GM18507 (cell line): ENCODE measurements around the gene BAK1.
A peak's percentile ranks its signal among the peaks of the same experiment; 100 is the strongest.
"Not testable (repeated sequence)": the region's sequence is repeated elsewhere in the genome, so short reads cannot be mapped to it uniquely, and the experiment has no call there.

Experiments used
- DNase-seq: peaks from one replicate; pipeline ENCODE4 v3.0.0; 2011; ENCODE audit warnings: low read depth; ENCODE audit not compliant: insufficient read length; ENCODE audit errors: extremely low spot score
- FAIRE-seq: peaks from 2 replicates; lab custom pipeline; 2011; peaks lifted over from hg19 to GRCh38; lab: Jason Lieb, UNC

The BAK1 gene

DNA sequence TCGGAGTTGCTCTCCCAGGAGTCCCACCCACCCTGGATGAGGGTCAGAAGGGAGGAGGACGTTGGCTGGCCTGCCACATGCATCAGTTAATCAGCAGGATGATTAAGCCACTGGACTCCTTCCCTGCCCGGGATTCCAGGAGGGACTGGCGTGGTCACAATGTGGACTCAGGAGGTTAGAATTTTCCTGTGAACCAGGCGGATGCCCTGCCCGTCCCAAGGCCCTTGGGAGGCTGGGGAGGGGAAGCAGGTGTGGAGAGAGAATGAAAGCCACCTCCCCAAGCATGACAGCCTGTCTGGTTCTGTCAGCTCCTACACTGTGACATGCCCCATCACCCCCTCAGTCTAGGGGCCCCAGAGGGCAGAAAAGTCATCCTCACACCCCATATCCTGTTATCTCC is 29.5 kb upstream of the BAK1 start:
- FAIRE-seq (no peak), DNase-seq (no peak)

DNA sequence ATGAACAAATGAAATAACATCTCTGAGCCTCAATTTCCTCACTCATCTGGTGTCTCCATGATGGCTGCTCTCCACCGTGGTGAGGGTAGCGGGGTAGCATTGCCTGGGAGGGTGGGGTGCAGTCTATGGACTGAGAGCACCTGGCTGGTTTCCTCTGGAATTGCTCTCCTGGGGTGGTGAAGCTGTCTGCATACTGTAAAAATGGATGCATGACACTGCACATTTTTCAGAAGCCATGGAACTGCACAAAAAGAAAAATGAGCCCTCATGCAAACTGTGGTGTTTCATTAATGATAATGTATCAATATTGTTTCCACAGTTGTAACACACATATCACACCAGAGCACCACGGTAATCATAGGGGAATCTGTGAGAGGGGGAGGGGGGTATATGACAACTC is 28.9 kb upstream of the BAK1 start:
- FAIRE-seq = no peak
- no peak for DNase-seq

DNA sequence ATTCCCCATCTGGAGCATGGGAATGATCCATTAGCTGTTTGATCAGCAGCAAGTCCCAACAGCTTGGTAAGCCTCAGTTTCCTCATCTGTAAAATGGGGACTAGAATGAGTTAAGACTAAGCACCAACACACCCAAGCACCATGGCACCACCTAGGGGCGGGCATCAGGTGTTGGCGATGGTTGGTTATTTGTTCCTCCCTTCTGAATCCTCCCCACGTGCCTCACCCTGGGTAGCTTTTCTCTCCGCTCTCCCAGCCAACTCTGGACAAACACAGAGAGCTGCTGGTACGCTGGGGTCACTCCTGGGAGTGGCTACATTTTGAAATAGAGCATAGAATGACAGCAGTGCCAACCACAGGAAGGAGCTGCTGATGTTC is 27.7 kb upstream of the BAK1 start:
- peak; percentile 29 for FAIRE-seq
- DNase-seq = no peak

DNA sequence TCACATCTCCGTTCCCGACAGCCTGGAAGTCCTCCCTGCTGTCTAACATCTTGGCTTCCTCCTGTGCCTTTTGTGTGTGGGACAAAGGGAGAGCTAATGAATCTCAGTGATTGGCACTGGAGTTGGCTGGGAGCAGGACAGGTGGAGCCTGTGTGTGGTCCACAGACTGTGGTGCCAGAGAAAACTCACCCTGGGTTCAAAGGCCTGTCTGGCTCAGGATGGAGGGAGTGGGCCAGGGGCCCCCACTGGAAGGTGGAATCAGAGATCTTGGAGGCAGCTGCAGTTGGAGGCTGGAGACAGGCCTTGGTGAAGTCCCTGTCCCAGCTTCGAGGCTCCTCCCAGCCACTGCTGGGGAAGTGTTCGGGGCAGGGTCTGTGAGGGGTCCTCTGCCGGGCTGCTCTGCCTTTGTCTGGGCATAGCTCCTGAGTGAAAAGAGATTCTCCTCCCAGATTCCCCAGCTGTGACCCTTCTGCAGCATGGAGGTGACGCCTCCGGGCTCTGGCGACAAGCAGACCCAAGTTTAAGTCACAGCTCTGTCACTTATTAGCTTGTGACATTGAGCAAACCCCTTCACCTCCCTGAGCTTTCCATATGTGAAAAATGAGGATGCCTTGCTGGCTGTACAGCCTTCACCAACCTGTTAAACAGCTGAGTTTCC is 27.2 kb upstream of the BAK1 start:
- DNase-seq = no peak
- no peak for FAIRE-seq

DNA sequence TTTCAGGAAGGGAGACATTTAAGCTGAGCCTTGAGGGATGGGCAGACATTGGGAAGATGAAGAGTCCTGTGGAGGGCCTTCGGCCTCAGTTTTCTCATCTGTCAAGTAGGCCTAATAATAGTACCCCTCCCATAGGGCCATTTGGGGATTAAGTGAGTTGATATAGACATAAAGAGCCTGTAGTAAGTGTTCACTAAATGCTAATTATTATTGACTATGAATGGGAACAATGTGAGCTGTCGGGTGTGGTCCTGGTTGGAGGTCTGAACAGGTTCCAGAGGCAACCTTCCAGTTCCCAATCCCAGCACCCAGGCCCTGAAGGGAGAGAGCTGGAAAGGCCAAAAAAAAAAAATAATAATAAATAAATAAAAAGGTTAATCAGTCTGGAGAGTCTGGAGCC is 26.6 kb upstream of the BAK1 start:
- no peak for DNase-seq
- FAIRE-seq = no peak

DNA sequence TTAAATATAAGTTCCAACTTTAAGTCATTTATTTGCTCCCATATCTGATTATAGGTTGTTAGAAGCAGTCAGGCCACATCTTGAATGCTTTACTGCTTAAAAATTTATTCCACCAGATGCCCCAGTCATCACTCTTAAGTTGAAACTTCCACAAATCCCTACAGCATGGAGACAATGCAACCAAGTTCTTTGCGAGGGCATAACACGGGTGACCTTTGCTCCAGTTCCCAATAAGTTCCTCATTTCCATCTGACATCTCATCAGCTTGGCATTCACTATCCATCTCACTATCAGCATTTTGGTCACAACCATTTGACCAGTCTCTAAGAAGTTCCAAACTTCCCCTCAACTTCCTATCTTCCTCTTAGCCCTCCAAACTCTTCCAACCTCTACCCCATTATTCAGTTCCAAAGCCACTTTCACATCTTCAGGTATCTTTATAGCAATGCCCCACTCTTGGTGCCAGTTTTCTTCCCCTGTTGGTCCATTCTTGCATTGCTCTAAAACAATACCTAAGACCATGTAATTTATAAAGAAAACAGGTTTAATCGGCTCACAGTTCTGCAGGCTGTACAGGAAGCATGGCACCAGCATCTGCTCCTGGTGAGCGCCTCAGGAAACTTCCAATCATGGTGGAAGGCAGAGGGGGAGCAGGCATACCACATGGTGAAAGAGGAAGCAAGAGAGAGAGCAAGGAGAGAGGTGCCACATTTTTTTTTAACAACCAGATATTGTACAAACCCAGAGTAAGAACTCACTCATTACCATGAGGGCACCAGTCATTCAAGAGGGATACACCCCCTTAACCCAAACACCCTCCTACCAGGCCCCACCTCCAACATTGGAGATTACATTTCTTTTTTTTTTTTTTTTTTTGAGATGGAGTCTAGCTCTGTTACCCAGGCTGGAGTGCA is 25.1 kb upstream of the BAK1 start:
- DNase-seq = no peak
- no peak for FAIRE-seq

DNA sequence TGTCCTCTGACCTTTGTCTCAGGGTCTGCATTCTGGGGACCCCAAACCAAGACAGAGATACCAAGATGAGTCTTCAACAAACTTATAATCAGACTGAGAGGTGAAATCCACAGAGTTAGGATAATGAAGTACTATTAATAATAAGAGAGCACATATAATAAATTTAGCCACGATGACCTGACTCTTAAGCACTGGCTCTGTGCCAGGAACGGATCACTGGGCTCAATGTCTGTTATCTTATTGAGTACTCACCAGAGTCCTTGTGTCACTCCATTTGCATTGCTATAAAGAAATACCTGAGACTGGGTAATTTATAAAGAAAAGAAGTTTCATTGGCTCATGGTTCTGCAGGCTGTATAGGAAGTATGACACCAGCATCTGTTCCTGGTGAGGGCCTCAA is 22.1 kb upstream of the BAK1 start:
- no peak for FAIRE-seq
- DNase-seq = no peak

DNA sequence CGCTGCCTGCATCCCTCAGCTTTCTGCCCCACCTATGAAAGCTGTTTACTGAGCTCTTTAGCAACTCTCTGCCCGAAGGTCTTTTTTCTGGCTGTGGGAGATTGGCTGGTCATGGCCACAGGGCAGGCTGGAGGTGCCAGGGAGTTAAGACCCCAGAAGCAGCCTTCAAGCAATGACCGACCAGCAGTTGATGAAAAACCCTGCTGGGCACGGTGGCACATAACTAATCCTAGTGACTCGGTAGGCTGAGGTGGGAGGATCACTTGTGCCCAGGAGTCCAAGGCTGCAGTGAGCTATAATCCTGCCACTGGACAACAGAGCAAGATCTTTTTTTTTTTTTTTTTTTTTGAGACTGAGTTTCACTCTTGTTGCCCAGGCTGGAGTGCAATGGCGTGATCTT is 20.7 kb upstream of the BAK1 start:
- FAIRE-seq (no peak), DNase-seq (no peak)

DNA sequence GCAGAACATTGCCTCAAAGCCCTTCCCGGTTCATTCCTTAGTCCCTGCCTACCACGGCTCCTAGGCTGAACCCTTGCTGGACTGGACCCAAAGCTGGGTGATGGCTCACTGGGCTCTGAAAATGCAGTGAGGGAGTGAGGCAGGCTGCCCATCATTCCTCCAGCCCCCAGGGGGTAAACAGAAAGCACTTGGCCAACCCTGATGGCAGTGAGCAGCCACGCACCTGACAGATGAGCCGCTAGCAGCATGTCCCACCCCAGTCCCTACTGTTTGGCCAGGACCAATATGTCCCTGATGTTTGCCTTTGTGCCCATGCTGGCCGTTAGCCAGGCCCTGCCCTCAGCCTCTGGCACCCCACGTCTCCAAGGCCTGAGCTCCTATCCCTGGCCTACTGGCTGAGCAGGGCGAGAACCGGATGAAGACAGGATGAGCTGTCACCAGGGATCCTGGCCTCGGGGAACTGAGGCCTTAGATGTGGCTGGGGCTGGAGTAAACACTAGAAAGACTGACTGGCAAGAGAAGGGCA is 19.4 kb upstream of the BAK1 start:
- FAIRE-seq (no peak), DNase-seq (no peak)

DNA sequence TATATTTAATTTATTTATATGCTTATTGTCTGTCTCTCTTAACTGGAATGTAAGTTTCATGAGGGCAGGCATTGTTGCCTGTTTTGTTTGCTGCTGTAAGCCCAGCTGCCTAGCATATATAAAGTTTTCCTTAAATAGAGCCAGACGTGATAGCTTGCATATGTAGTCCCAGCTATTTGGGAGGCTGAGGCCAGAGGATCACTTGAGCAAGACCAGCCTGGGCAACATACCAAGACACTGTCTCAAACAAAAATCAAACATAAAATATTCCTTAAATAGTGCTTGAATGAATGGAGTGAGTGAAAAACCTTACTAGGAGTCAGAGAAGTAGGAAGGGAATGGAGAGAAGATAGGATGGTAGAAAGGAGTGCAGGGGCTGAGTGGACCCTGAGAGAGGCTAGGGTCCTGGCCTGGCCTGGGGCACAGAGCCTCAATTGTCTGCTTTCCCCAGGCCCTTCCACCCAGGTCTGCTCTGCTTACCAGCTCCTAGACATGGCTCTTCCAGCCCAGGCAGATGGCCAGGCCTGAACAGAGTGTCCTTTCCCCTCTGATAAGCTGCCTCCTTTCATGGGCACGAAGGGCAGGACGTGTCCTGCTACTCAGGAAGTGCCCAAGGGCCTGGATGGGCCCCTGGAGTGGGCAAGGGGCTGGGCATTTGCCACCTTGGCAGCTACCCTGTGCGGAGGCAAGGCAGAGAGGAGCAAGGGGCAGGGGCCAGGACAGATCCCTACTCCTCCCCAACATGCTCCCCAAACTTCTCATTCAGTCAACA is 17.7 kb upstream of the BAK1 start:
- no peak for FAIRE-seq
- no peak for DNase-seq

DNA sequence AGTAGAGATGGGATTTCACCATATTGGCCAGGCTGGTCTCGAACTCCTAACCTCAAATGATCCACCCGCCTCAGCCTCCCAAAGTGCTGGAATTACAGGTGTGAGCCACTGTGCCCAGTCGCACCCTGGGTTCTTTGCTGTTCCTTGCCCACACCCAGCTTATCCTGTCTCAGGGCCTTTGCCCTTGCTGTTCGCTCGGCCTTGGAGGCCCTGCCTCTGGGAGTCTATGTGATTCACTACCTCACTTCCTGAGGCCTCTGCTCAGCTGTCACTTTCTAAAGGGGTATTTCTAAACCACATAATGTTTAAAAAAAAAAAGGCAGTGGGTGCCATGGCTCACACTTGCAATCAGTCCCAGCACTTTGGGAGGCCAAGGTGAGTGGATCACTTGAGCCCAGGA is 16.8 kb upstream of the BAK1 start:
- not testable (repeated sequence) for DNase-seq
- peak; percentile 48 for FAIRE-seq

DNA sequence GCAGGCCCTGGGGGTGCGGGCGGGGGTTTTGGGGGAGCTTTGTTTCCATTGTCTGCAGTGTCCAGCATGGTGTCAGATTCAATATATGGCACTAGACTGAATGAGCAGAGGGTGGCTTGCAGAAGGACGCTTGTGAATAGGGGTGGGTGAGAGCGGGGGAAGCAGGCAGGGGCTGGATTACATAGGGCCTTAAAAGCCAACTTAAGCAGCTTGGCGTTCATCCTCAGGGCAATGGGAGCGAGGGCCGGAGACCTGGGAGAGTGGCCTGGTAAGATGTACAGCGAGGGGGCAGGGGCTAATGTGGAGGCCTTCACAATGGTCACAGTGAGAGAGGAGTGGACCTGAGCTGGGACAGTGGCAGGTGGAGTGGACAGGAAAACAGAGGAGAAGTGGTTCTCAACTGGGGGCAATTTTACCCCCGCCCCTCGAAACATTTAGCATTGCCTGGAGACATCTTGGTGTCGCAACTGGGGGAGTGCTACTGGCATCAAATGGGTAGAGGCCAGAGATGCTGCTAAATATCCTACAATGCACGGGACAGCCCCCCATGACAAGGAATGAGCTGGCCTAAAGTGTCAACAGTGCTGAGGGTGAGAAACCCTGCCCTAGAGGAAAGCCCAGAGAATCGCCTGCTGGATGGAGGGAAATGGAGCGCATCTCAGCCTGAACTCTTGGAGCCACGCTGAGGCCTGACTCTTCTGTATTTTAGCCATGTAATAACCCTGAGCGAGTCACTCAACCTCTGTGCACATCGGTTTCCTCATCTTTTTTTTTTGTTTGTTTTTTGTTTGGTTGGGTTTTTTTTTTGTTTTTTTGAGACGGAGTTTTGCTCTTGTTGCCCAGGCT is 15.1 kb upstream of the BAK1 start:
- DNase-seq = no peak

DNA sequence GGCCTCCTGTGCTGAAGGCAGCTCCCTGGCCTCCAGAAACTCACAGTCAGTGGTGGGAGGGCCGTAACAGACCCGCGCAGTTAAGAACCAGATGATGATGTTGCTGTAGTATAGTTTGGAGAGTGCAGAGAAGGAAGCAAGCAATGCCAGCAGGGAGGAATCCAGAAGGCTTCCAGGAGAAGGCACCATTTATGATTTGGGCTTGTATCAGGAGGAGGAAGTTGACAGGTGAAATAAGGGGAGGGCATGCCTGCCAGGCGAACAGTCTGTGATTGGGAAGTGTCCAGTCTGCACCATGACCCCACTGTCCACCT is 13.3 kb upstream of the BAK1 start:
- FAIRE-seq (no peak), DNase-seq (no peak)

More for the DNA sequence above, 15.1 kb upstream of the BAK1 start:
- FAIRE-seq = no peak

DNA sequence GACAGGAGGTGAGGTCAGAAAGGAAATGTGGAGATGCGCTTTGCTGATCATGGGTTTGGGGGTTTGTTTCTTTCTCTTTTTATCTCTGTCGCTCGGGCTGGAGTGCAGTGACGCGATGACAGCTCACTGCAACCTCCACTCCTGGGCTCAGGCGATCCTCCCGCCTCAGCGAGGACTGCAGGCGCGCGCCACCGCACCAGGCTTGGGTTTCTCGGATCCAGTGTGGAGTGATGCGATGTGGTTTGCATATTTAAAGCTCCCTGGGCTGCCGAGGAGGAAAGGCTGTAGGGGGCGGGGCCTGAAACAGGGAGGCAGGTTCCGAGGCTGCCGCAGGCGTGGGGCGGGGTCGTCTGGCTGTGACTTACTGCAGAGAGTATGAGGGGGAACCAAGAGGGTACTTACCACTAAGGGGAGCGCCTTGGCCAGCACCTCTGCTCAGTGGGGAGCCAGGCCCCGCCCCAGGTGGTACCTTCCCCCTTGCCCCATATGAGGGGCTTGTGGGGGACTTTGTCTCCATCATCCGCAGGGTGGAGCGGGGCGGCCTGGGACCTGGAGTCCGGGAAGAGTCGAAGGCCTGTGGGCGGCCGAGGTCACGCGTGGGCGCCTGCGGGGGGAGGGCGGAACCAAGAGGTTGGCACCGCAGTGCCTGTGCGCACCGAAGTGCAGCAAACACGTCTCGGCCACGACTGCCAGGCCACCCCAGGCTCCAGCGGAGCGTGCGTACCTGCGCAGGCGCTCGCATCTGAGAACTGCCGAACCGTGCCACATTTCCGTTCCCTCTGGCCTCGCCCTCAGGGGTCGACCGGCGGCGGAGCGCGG is 12.7 kb upstream of the BAK1 start:
- DNase-seq (no peak), FAIRE-seq (peak; percentile 89)

DNA sequence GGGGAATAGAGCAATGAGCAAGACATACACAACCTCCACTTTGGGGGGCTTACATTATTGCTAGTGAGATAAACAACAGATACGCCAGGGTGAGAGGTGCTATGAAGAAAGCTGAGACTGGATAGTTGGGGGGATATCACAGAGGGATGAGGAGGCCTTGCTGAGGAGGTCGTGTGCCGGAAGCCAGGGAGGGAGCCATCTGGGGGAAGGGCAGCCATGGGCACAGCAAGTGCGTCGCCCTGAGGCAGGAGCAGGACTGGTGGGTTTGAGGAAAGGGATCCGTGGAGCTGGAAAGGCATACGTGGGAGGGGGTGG is 12.2 kb upstream of the BAK1 start:
- no peak for FAIRE-seq

DNA sequence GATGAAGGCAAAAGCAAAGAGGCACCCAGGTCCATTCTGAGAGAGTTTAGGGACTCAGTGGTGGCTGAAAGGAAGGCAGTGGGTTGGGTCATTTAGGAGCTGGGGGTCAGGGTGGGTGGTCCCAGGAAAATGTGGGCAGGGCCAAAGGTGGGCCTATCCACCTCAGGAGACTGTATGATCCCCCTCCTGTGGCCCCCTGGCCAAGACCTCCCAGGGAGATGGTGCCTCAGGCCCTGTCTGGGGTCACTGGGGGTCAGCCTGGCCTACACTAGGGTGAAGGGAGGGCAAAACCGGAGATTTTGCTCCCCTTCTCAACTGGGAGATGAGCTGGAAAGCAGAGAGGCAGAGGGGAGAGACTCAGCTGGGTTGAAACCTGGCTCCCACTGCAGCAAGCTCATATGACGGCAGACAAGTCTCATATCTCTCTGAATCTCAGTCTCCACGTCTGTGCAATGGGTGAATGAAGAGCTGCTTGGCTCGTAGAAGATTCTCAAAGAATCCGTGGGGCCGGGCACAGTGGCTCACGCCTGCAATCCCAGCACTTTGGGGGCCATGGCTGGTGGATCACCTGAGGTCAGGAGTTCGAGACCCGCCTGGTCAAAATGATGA is 11.5 kb upstream of the BAK1 start:
- DNase-seq (no peak), FAIRE-seq (no peak)

More for the DNA sequence above, 12.2 kb upstream of the BAK1 start:
- DNase-seq = no peak

DNA sequence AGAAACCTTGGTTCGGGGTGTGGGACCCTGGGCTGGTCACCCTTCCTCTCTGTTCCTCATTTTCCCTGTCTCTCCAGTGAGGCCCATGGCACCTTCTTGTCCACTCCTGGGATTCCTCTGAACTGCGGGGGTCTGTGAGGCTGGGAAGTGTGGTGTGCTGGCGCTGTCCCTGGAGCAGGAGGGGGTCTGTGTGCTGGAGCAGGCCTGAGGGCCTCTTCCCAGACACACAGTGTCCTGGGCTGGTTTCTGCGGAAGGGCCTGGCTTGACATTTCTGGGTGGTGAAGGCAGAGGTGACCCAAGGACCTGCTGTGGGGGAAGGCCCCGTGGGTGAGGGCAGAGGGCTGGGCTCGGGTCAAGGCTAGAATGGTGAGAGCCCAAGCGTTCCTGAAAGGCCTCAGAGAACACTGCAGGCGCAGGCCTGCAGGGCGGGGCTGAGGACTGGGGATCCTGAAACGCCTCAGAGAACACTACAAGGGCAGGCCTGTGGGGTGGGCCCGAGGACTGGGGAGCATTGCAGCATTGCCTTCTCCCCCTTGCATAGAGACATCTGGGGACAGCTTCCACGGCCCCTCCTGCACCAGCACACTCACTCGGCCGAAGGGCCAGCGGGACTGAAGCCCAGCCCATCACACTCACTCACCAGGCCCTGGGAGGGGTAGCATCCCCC is 10.6 kb upstream of the BAK1 start:
- FAIRE-seq (no peak), DNase-seq (no peak)
